Tibial artery (tissue), 4 donors: ENCODE results near the gene TLCD3B.
"Not testable (repeated sequence)": the region's sequence is repeated elsewhere in the genome, so short reads cannot be mapped to it uniquely, and the experiment has no call there.

Source experiments
- DNase-seq, 2 donors: peaks; one replicate each; pipeline ENCODE4 v3.0.0-alpha.2; 2019
- H3K27ac ChIP-seq, 2 donors: fragments of 200-600 bp; sonication (generic) in 1 of 2; 1 replicate in 1 of 2; 2 replicates in 1 of 2; pipeline ENCODE4 v1.5.1; 2018 to 2019; ENCODE audit warnings: mild to moderate bottlenecking in 1 of 2
- H3K27me3 ChIP-seq, 2 donors: fragments of 200-600 bp; sonication (generic) in 1 of 2; one replicate each; pipeline versions ENCODE4 v1.5.1 to v1.6.0; 2016 to 2019
- H3K36me3 ChIP-seq, 3 donors: fragments of 200-600 bp; sonication (generic) in 2 of 3; one replicate each; pipeline ENCODE4 v1.5.1; 2016 to 2019; ENCODE audit warnings: mild to moderate bottlenecking in 2 of 3
- H3K4me1 ChIP-seq, 4 donors: fragments of 200-600 bp; sonication (generic) in 2 of 4; 1 replicate in 3 of 4; 2 replicates in 1 of 4; pipeline ENCODE4 v1.5.1; 2016 to 2019
- H3K4me3 ChIP-seq, 2 donors: fragments of 200-600 bp; sonication (generic) in 1 of 2; 1 replicate in 1 of 2; 2 replicates in 1 of 2; pipeline ENCODE4 v1.5.1; 2018 to 2019; ENCODE audit warnings: mild to moderate bottlenecking in 2 of 2
- H3K9me3 ChIP-seq, 3 donors: fragments of 200-600 bp; sonication (generic) in 1 of 3; one replicate each; pipeline ENCODE4 v1.5.1; 2016 to 2019
- CTCF ChIP-seq, 2 experiments: fragments of 200-600 bp in 1 of 2; fragments of 450-650 bp in 1 of 2; IDR thresholded peaks; one replicate each; pipeline ENCODE4 v1.5.1; 2017 to 2019; ENCODE audit warnings: antibody characterized with exemption in 2 of 2, mild to moderate bottlenecking in 1 of 2, moderate library complexity in 1 of 2
- intact Hi-C: fragments of 100-400 bp; cut with DNase I; formaldehyde crosslinking; loops from one replicate; pipeline ENCODE4 v1.15.0; 2023; ENCODE audit warnings: low total_unique reads

The TLCD3B gene

GRCh38 chr16:30046588-30046987, 15.5 kb upstream of the TLCD3B start:
- intact Hi-C loops, result no loop called here
- no peak for DNase-seq
- no peak for TF ChIP-seq CTCF (IDR thresholded peaks at IDR 0.05)

GRCh38 chr16:30046178-30046577, 15.1 kb upstream of the TLCD3B start:
- no peaks in the 10 kb centered on the region for H3K9me3 ChIP-seq
- H3K27me3 ChIP-seq, result peaks cover 0 to 29% of the 10 kb centered on the region in 2 donors
- H3K4me1 ChIP-seq, result no peaks in the 10 kb centered on the region
- H3K4me3 ChIP-seq, result no peak overlapping the region
- H3K36me3 ChIP-seq, result no peaks in the 10 kb centered on the region
- no peak for DNase-seq
- TF ChIP-seq CTCF (IDR thresholded peaks at IDR 0.05), result no peak
- H3K27ac ChIP-seq, result no peak overlapping the region
- intact Hi-C loops, result no loop called here

More at GRCh38 chr16:30046588-30046987, 15.5 kb upstream of the TLCD3B start:
- Histone ChIP-seq H3K36me3 (no peaks in the 10 kb centered on the region), H3K27me3 (peaks cover 0 to 29% of the 10 kb centered on the region in 2 donors), H3K9me3 (no peaks in the 10 kb centered on the region), H3K27ac (no peak overlapping the region), H3K4me3 (no peak overlapping the region), H3K4me1 (no peaks in the 10 kb centered on the region)

- Histone ChIP-seq H3K4me3 (no peak overlapping the region), H3K4me1 (no peaks in the 10 kb centered on the region), H3K27me3 (peaks cover 0 to 32% of the 10 kb centered on the region in 2 donors), H3K36me3 (no peaks in the 10 kb centered on the region), H3K9me3 (no peaks in the 10 kb centered on the region), H3K27ac (no peak overlapping the region)
- no peak for DNase-seq
- peak; percentile 37 to 47 for TF ChIP-seq CTCF (IDR thresholded peaks at IDR 0.05)
- intact Hi-C loops, result no loop called here
Observed at GRCh38 chr16:30041841-30042240, 10.8 kb upstream of the TLCD3B start.

GRCh38 chr16:30040690-30041089, 9.6 kb upstream of the TLCD3B start:
- H3K36me3 ChIP-seq, H3K27ac ChIP-seq, intact Hi-C loops, H3K4me3 ChIP-seq, H3K9me3 ChIP-seq, H3K4me1 ChIP-seq, DNase-seq: not testable (repeated sequence)
- peaks cover 0 to 32% of the 10 kb centered on the region in 2 donors for H3K27me3 ChIP-seq

- no peak for TF ChIP-seq CTCF (IDR thresholded peaks at IDR 0.05)
- intact Hi-C loops, result no loop called here
- DNase-seq, result no peak
- H3K27me3 ChIP-seq, result peaks cover 0 to 35% of the 10 kb centered on the region in 2 donors
- no peaks in the 10 kb centered on the region for H3K9me3 ChIP-seq
- H3K36me3 ChIP-seq, result no peaks in the 10 kb centered on the region
- no peak overlapping the region for H3K27ac ChIP-seq
- H3K4me1 ChIP-seq, result no peaks in the 10 kb centered on the region
- H3K4me3 ChIP-seq, result no peak overlapping the region
Observed at GRCh38 chr16:30040221-30040620, 9.2 kb upstream of the TLCD3B start.

- peaks cover 0 to 17% (median 10%) of the 10 kb centered on the region in 4 donors for H3K4me1 ChIP-seq
- intact Hi-C loops, result no loop called here
- DNase-seq, result no peak
Observed at GRCh38 chr16:30033270-30033669, 2.2 kb upstream of the TLCD3B start.

More at GRCh38 chr16:30033270-30033669, 2.2 kb upstream of the TLCD3B start:
- Histone ChIP-seq H3K4me3 (no peak overlapping the region), H3K36me3 (no peaks in the 10 kb centered on the region), H3K9me3 (no peaks in the 10 kb centered on the region), H3K27me3 (peaks cover 0 to 81% of the 10 kb centered on the region in 2 donors), H3K27ac (no peak overlapping the region)
- TF ChIP-seq CTCF (IDR thresholded peaks at IDR 0.05), result no peak
